ENCODE measurements around the gene PIK3CB. TPM values are rescaled to one million over a fixed set of nuclear protein-coding genes. Genes with fewer than 3 reads are reported as not detected.
"Not testable (repeated sequence)": the region's sequence is repeated elsewhere in the genome, so short reads cannot be mapped to it uniquely, and the experiment has no call there.

The PIK3CB gene
- total RNA-seq, 1 experiment from 2014 or later, result 29.7 TPM

- intact Hi-C loops (cut with micrococcal nuclease; ENCODE audit: unreplicated experiment), result no loop called here
- DNase-seq, result no peak
- Histone ChIP-seq H3K27me3 (replicated peaks; ENCODE audit: control insufficient read depth, insufficient read depth, low read length) (no peaks in the 10 kb centered on the region), H3K9me3 (no peaks in the 10 kb centered on the region), H3K36me3 (ENCODE audit: control insufficient read depth, insufficient read depth, low read length) (no peaks in the 10 kb centered on the region), H3K4me3 (ENCODE audit: low read depth, low read length) (no peak overlapping the region), H3K4me1 (no peaks in the 10 kb centered on the region)
- ChIA-PET CTCF (no interaction called here), POLR2A (no interaction called here)
- H3K4me3 Mint-ChIP-seq (ENCODE audit: unreplicated experiment), result no peak overlapping the region
- H3K4me1 Mint-ChIP-seq (ENCODE audit: low read depth, unreplicated experiment), result no peaks in the 10 kb centered on the region
- H3K27ac Mint-ChIP-seq (ENCODE audit: unreplicated experiment), result no peak overlapping the region
- no peaks in the 10 kb centered on the region for H3K36me3 Mint-ChIP-seq (ENCODE audit: insufficient read depth, unreplicated experiment)
- H3K9me3 Mint-ChIP-seq (ENCODE audit: unreplicated experiment), result no peaks in the 10 kb centered on the region
- H3K27me3 Mint-ChIP-seq (ENCODE audit: insufficient read depth, unreplicated experiment), result no peaks in the 10 kb centered on the region
- no peak for TF ChIP-seq CTCF (IDR thresholded peaks at IDR 0.05; ENCODE audit: insufficient read depth in 1 of 2, low read depth in 1 of 2, low read length in 1 of 2, severe bottlenecking in 1 of 2, unreplicated experiment in 1 of 2)
- BruUV-seq (replicated peaks), result no TSS peak
Observed at GRCh38 chr3:138809500-138810256, 25.1 kb downstream of the PIK3CB start.

- POLR2A ChIA-PET, result no interaction called here
- no peak for DNase-seq
- no peaks in the 10 kb centered on the region for H3K27me3 Mint-ChIP-seq (ENCODE audit: insufficient read depth, unreplicated experiment)
- BruUV-seq (replicated peaks), result no TSS peak
- H3K9me3 Mint-ChIP-seq (ENCODE audit: unreplicated experiment), result no peaks in the 10 kb centered on the region
- CTCF ChIA-PET, result no interaction called here
- H3K4me1 ChIP-seq, result no peaks in the 10 kb centered on the region
- intact Hi-C loops (cut with micrococcal nuclease; ENCODE audit: unreplicated experiment), result no loop called here
- no peaks in the 10 kb centered on the region for H3K9me3 ChIP-seq
- TF ChIP-seq CTCF (IDR thresholded peaks at IDR 0.05; ENCODE audit: insufficient read depth in 1 of 2, low read depth in 1 of 2, low read length in 1 of 2, severe bottlenecking in 1 of 2, unreplicated experiment in 1 of 2), result no peak
- H3K36me3 ChIP-seq (ENCODE audit: control insufficient read depth, insufficient read depth, low read length), result no peaks in the 10 kb centered on the region
- H3K27ac Mint-ChIP-seq (ENCODE audit: unreplicated experiment), result no peak overlapping the region
- H3K4me1 Mint-ChIP-seq (ENCODE audit: low read depth, unreplicated experiment), result no peaks in the 10 kb centered on the region
- no peaks in the 10 kb centered on the region for H3K27me3 ChIP-seq (replicated peaks; ENCODE audit: control insufficient read depth, insufficient read depth, low read length)
- no peak overlapping the region for H3K4me3 ChIP-seq (ENCODE audit: low read depth, low read length)
- H3K36me3 Mint-ChIP-seq (ENCODE audit: insufficient read depth, unreplicated experiment), result no peaks in the 10 kb centered on the region
- H3K4me3 Mint-ChIP-seq (ENCODE audit: unreplicated experiment), result no peak overlapping the region
Observed at GRCh38 chr3:138806376-138807080, 28.2 kb downstream of the PIK3CB start.

GRCh38 chr3:138803006-138803653, 31.6 kb downstream of the PIK3CB start:
- H3K36me3 ChIP-seq (ENCODE audit: control insufficient read depth, insufficient read depth, low read length), result no peaks in the 10 kb centered on the region
- no peaks in the 10 kb centered on the region for H3K36me3 Mint-ChIP-seq (ENCODE audit: insufficient read depth, unreplicated experiment)
- no TSS peak for BruUV-seq (replicated peaks)
- DNase-seq, result no peak
- H3K27me3 Mint-ChIP-seq (ENCODE audit: insufficient read depth, unreplicated experiment), result no peaks in the 10 kb centered on the region
- H3K4me1 Mint-ChIP-seq (ENCODE audit: low read depth, unreplicated experiment), result no peaks in the 10 kb centered on the region
- no peak overlapping the region for H3K27ac Mint-ChIP-seq (ENCODE audit: unreplicated experiment)
- H3K4me3 ChIP-seq (ENCODE audit: low read depth, low read length), result no peak overlapping the region
- ChIA-PET CTCF (interaction anchor here (0.5 to 0.6 kb wide), 2 partner anchors 97 to 858 kb away, joined by 3 read pairs; no protein-coding TSS in a partner anchor), POLR2A (no interaction called here)
- H3K4me3 Mint-ChIP-seq (ENCODE audit: unreplicated experiment), result no peak overlapping the region
- H3K27me3 ChIP-seq (replicated peaks; ENCODE audit: control insufficient read depth, insufficient read depth, low read length), result no peaks in the 10 kb centered on the region
- intact Hi-C loops (cut with micrococcal nuclease; ENCODE audit: unreplicated experiment), result no loop called here
- no peaks in the 10 kb centered on the region for H3K4me1 ChIP-seq
- H3K9me3 ChIP-seq, result no peaks in the 10 kb centered on the region
- no peaks in the 10 kb centered on the region for H3K9me3 Mint-ChIP-seq (ENCODE audit: unreplicated experiment)
- no peak for TF ChIP-seq CTCF (IDR thresholded peaks at IDR 0.05; ENCODE audit: insufficient read depth in 1 of 2, low read depth in 1 of 2, low read length in 1 of 2, severe bottlenecking in 1 of 2, unreplicated experiment in 1 of 2)

- CTCF ChIA-PET, result interaction anchor here (0.6 kb wide), 1 partner anchor 857 kb away, joined by 3 read pairs; no protein-coding TSS in a partner anchor
- intact Hi-C loops (cut with micrococcal nuclease; ENCODE audit: unreplicated experiment); H3K27me3 Mint-ChIP-seq (ENCODE audit: insufficient read depth, unreplicated experiment); H3K4me1 Mint-ChIP-seq (ENCODE audit: low read depth, unreplicated experiment); BruUV-seq (replicated peaks); H3K36me3 Mint-ChIP-seq (ENCODE audit: insufficient read depth, unreplicated experiment); H3K4me3 ChIP-seq (ENCODE audit: low read depth, low read length); H3K4me3 Mint-ChIP-seq (ENCODE audit: unreplicated experiment); H3K9me3 Mint-ChIP-seq (ENCODE audit: unreplicated experiment); POLR2A ChIA-PET; H3K9me3 ChIP-seq; DNase-seq; H3K36me3 ChIP-seq (ENCODE audit: control insufficient read depth, insufficient read depth, low read length); H3K27me3 ChIP-seq (replicated peaks; ENCODE audit: control insufficient read depth, insufficient read depth, low read length); H3K4me1 ChIP-seq; H3K27ac Mint-ChIP-seq (ENCODE audit: unreplicated experiment): not testable (repeated sequence)
Observed at GRCh38 chr3:138802223-138802622, 32.5 kb downstream of the PIK3CB start.
